Peyer's patch (tissue), 4 donors: ENCODE results near the gene OLAH.

ENCODE experiments used
- POLR2A ChIP-seq, 2 donors: fragments of 450-650 bp; IDR thresholded peaks; one replicate each; pipeline ENCODE4 v1.5.1; 2017; ENCODE audit warnings: antibody characterized with exemption in 2 of 2, mild to moderate bottlenecking in 2 of 2, moderate library complexity in 2 of 2
- TF ChIP-seq, protein P1 (sequence below), 6 experiments: fragments of 450-650 bp in 4 of 6; fragments of 200-600 bp in 2 of 6; sonication (generic) in 1 of 6; IDR thresholded peaks; one replicate each; pipeline ENCODE4 v1.5.1; 2017 to 2019; ENCODE audit warnings: antibody characterized with exemption in 6 of 6, mild to moderate bottlenecking in 3 of 6, moderate library complexity in 1 of 6

DNA sequence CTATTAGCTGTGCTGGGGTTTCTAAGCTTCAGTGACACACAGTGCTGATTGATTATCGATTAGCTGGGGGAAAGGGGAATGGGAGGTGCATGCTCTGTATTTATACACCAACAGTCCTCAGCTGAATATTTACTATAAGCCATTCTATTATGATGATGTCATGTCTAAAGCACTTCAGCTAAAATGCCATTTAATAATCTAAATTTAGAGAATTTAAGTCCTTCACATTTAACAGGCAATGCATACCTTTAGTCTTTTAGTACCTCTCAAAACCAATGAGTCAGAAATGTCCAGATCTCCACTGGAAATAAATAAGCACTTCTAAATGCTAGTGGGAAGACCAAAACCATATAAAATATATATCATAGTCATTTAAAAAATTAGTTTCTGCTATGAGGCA is 78.0 kb downstream of the OLAH start:
- TF ChIP-seq, protein P1, sequence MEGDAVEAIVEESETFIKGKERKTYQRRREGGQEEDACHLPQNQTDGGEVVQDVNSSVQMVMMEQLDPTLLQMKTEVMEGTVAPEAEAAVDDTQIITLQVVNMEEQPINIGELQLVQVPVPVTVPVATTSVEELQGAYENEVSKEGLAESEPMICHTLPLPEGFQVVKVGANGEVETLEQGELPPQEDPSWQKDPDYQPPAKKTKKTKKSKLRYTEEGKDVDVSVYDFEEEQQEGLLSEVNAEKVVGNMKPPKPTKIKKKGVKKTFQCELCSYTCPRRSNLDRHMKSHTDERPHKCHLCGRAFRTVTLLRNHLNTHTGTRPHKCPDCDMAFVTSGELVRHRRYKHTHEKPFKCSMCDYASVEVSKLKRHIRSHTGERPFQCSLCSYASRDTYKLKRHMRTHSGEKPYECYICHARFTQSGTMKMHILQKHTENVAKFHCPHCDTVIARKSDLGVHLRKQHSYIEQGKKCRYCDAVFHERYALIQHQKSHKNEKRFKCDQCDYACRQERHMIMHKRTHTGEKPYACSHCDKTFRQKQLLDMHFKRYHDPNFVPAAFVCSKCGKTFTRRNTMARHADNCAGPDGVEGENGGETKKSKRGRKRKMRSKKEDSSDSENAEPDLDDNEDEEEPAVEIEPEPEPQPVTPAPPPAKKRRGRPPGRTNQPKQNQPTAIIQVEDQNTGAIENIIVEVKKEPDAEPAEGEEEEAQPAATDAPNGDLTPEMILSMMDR (IDR thresholded peaks at IDR 0.05) = no peak
- no peak for TF ChIP-seq POLR2A (IDR thresholded peaks at IDR 0.05)
